Ovary (tissue), 9 donors: ENCODE results near the gene PPFIBP2. TPM values are rescaled to one million over a fixed set of nuclear protein-coding genes. Genes with fewer than 3 reads are reported as not detected.

Source experiments
- DNase-seq, 5 donors: peaks; one replicate each; pipeline ENCODE4 v3.0.0-alpha.2; 2019 to 2020
- H3K27ac ChIP-seq, 2 donors: fragments of 200-600 bp; one replicate each; pipeline versions ENCODE4 v1.5.1 to v1.8.0; 2019 to 2022
- H3K27me3 ChIP-seq: fragments of 200-600 bp; one replicate; pipeline ENCODE4 v1.8.0; 2022
- H3K36me3 ChIP-seq: fragments of 200-600 bp; sonication (generic); one replicate; pipeline ENCODE4 v1.5.1; 2019
- H3K4me1 ChIP-seq: one replicate; pipeline ENCODE4 v1.8.1; 2013; ENCODE audit warnings: mild to moderate bottlenecking, moderate library complexity; ENCODE audit not compliant: insufficient read depth
- H3K4me3 ChIP-seq: fragments of 200-600 bp; sonication (generic); one replicate; pipeline ENCODE4 v1.5.1; 2017
- H3K9me3 ChIP-seq, 2 donors: fragments of 200-600 bp in 1 of 2; sonication (generic) in 1 of 2; one replicate each; pipeline versions ENCODE4 v1.5.1 to v1.8.1; 2013 to 2019; ENCODE audit warnings: mild to moderate bottlenecking in 1 of 2, moderate library complexity in 1 of 2
- EP300 ChIP-seq: sonication (generic); formaldehyde crosslinking; IDR thresholded peaks from one replicate; pipeline ENCODE4 v1.6.1; 2017; ENCODE audit warnings: antibody characterized with exemption
- POLR2A ChIP-seq: fragments of 450-650 bp; IDR thresholded peaks from one replicate; pipeline ENCODE4 v1.6.1; 2017; ENCODE audit warnings: antibody characterized with exemption, mild to moderate bottlenecking, moderate library complexity
- WGBS, 3 donors: extraction: QIAGEN DNeasy Blood & Tissue Kit in 1 of 3; methylation state at CpG; one replicate each; pipeline versions ENCODE4 v1.1.5 to v1.1.7; 2013 to 2017; 5-methylcytosine and 5-hydroxymethylcytosine counted together
- intact Hi-C, 4 donors: fragments of 100-400 bp; cut with DNase I; formaldehyde crosslinking; loops; one replicate each; pipeline versions ENCODE4 v1.11.0 to v1.15.1; 2022 to 2023
- polyA plus RNA-seq, 2 donors: library from polyadenylated mRNA; stranded (reverse); fragments of 200-250 nt in 1 of 2; fragments of 350-450 nt in 1 of 2; fragmentation: Illumina TruSeq in 1 of 2; extraction: RNeasy Lipid Tissue Mini Kit (QIAGEN cat#74804) in 1 of 2; gene quantifications; one replicate each; pipeline ENCODE4 v1.2.3, GENCODE V29; 2013 to 2014
- total RNA-seq, 7 donors: library from RNA; depleted of rRNA in 2 of 7; stranded (reverse); fragments of >200 nt in 2 of 7; fragmentation: NEBNext Ultra II Directional in 3 of 7; extraction: Animal tissue kit (Norgen Biotek cat#: 25700) in 3 of 7; gene quantifications; one replicate each; pipeline versions ENCODE4 v1.1.0 to v1.2.4, GENCODE V29; 2016 to 2023
- TF ChIP-seq, protein P1 (sequence below), 3 donors: fragments of 450-650 bp in 2 of 3; fragments of 200-600 bp in 1 of 3; IDR thresholded peaks; one replicate each; pipeline versions ENCODE4 v1.5.1 to v1.8.0; 2016 to 2022; ENCODE audit warnings: antibody characterized with exemption in 3 of 3, mild to moderate bottlenecking in 1 of 3
- donor health status: DM: no; HTN: no; CAD: no; lungs with moderate emphysema.
- donor health status: DM: no; HTN: no; CAD: no.
- donor health status: Bipolar disorder and iron deficiency.
- donor health status: DM: yes; HTN: yes; CAD: no.
- donor health status: DM: no; HTN: no; CAD: no.
- donor health status: DM: yes; HTN: yes; CAD: no.

PPFIBP2 gene
- total and polyA plus RNA-seq, 9 donors: 9.6 to 36.2 (median 20.7) TPM

- Histone ChIP-seq H3K27me3 (no peaks in the 10 kb centered on the region), H3K36me3 (no peaks in the 10 kb centered on the region), H3K4me3 (no peak overlapping the region), H3K4me1 (no peaks in the 10 kb centered on the region), H3K9me3 (no peaks in the 10 kb centered on the region), H3K27ac (no peak overlapping the region)
- intact Hi-C loops: no loop called here
- TF ChIP-seq, protein P1, sequence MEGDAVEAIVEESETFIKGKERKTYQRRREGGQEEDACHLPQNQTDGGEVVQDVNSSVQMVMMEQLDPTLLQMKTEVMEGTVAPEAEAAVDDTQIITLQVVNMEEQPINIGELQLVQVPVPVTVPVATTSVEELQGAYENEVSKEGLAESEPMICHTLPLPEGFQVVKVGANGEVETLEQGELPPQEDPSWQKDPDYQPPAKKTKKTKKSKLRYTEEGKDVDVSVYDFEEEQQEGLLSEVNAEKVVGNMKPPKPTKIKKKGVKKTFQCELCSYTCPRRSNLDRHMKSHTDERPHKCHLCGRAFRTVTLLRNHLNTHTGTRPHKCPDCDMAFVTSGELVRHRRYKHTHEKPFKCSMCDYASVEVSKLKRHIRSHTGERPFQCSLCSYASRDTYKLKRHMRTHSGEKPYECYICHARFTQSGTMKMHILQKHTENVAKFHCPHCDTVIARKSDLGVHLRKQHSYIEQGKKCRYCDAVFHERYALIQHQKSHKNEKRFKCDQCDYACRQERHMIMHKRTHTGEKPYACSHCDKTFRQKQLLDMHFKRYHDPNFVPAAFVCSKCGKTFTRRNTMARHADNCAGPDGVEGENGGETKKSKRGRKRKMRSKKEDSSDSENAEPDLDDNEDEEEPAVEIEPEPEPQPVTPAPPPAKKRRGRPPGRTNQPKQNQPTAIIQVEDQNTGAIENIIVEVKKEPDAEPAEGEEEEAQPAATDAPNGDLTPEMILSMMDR (IDR thresholded peaks at IDR 0.05): no peak
- TF ChIP-seq EP300: no peak
- no peak for TF ChIP-seq POLR2A
- WGBS, 3 donors: 74 to 92% (median 88%) methylated on average over 18 of the region's 18 CpGs
- DNase-seq: no peak
These were observed 6.5 kb downstream of the PPFIBP2 start for GRCh38 chr11:7520011-7520942.

DNA sequence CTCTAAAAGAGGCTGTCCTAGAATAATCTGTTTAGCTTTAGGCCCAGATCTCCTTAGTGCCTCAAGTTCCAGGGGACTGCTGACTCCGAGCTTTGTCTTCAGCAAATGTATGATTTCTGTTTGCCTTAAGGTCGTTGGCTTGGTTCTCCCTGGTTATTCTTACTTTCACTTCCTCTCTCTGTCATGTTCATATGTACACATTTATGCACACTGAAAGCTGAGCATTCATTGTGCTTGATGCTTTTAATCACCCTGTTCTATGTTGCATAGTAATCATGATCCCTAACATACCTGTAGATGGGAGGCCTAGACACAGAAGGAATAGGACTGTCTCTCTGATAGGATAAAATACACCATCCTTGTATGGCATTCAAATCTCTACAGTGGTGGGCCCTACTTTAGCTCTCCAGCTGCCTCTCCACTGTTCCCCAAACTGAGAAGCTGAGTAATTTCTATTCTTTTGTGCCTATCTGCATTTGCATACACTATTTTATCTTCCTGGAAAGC lies 7.2 kb downstream of the PPFIBP2 start:
- WGBS, 3 donors: 0 to 69% (median 47%) methylated on average over 2 of the region's 2 CpGs
- intact Hi-C loops: no loop called here

DNA sequence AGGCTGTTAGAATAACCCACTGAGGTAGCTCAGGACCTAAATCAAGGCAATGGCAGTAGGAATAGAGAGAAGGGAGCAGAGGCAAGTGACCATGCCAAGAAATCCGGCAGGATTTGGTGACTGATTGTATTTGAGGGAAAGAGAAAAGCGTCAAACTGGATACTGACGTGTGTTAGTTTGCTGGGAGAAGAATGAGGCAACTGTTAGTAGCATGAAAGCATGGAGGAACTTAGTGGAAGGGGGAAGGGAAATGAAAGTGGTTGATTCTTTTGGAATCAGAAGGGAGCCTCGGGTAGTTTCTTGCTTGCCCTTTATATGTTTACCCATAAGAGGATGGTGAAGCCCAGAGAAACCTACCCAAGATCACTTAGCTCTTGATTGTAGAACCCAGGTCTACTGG lies 8.3 kb downstream of the PPFIBP2 start:
- Histone ChIP-seq H3K27ac (no peak overlapping the region), H3K9me3 (no peaks in the 10 kb centered on the region), H3K4me3 (no peak overlapping the region), H3K36me3 (no peaks in the 10 kb centered on the region), H3K4me1 (no peaks in the 10 kb centered on the region), H3K27me3 (no peaks in the 10 kb centered on the region)
- no peak for DNase-seq
- intact Hi-C loops: no loop called here
- TF ChIP-seq, protein P1 (IDR thresholded peaks at IDR 0.05): no peak
- WGBS, 3 donors: 68 to 93% (median 78%) methylated on average over 4 of the region's 4 CpGs

More for the DNA sequence above, 7.2 kb downstream of the PPFIBP2 start:
- H3K27me3 ChIP-seq: no peaks in the 10 kb centered on the region
- no peak for TF ChIP-seq EP300
- TF ChIP-seq POLR2A: no peak
- TF ChIP-seq, protein P1 (IDR thresholded peaks at IDR 0.05): no peak
- H3K9me3 ChIP-seq: no peaks in the 10 kb centered on the region
- no peak overlapping the region for H3K4me3 ChIP-seq
- DNase-seq: no peak
- H3K27ac ChIP-seq: no peak overlapping the region
- no peaks in the 10 kb centered on the region for H3K4me1 ChIP-seq
- no peaks in the 10 kb centered on the region for H3K36me3 ChIP-seq

DNA sequence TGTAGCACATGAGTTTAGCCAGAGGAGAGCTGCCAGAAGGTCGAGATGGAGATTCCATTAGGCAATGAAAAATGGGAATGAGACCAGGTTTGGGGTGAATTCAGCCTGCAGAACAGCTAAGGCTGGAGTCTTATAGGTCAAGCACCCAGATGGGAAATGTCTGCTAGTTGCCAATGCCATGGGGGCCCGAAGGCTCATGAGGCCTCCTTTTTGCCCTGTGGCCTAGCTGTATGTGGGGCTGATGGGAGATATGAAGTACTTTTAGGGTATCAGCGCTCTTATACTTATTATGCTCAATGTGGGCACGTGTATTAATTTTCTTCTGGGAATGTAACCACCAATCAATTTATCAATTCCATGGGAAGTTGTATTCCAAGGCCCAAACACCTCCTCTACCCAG lies 8.7 kb downstream of the PPFIBP2 start:
- TF ChIP-seq EP300 (no peak), POLR2A (no peak)
- TF ChIP-seq, protein P1 (IDR thresholded peaks at IDR 0.05): no peak
- H3K4me1 ChIP-seq: no peaks in the 10 kb centered on the region
- H3K27ac ChIP-seq: no peak overlapping the region
- intact Hi-C loops: no loop called here
- no peak overlapping the region for H3K4me3 ChIP-seq
- H3K36me3 ChIP-seq: no peaks in the 10 kb centered on the region
- no peaks in the 10 kb centered on the region for H3K9me3 ChIP-seq
- no peak for DNase-seq
- whole genome bisulfite sequencing, 3 donors: 86 to 92% (median 87%) methylated on average over 4 of the region's 4 CpGs
- H3K27me3 ChIP-seq: no peaks in the 10 kb centered on the region
